Measurements from ENCODE around the gene UBA52.

The UBA52 gene

GRCh38 chr19:18608805-18609716 is 37.4 kb downstream of the UBA52 start:
- DNase-seq: no peak

GRCh38 chr19:18609717-18610051 is 38.0 kb downstream of the UBA52 start:
- no peak for DNase-seq

DNA sequence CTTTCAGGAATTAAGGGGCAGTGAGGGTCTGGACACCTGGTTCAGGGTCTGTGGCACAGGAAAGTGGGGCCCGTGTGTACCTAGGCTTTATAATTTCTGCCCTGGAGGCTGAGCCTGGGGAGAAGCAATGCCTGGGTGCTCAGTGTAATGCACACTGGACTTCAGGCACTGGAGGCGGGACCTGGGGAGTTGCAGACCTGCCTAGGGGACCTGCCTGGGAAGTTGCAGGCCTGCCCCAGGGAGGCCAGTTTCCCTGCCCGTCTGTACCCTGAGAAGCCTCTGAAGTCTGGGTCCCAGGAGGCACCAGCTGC is 38.5 kb downstream of the UBA52 start:
- no peak for DNase-seq

DNA sequence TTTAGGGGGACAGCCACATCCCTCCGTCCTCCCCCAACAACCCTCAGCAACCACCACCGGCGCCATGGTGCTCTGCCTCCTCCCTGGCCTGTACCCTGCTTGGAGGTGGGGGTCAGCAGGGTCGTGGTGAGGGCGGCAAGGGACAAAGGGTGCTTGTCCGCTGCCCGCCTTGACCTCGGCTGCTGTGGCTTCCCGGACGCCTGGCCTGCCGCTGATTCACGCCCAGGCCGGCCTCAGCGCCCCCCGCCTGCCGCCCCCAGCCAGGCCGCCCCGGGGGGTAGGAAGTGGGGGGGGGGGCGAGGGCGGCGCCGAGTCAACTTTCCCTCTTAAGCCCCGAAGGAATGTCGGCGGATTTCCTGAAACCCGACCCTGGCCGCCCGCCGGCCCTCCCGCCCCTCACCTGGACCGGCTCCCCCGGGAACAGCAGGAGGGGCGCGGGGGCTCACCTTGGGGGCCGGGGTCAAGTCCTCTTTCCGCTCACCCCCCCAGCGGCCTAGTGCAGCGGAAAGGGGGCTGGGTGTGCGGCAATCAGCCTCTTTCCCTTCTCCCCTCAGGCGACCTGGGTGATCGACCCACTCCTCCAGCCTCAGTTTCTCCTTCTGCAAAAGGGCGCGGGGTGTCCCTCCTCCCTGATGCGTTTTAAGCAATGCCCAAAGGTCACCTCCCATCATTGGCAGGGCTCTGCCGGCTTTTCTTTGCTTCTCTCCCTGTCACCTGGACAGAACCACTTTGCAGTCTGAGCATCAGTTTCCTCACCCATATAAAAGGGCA is 39.1 kb downstream of the UBA52 start:
- no peak for DNase-seq

- DNase-seq: peak; percentile 23
These were observed 39.8 kb downstream of the UBA52 start for GRCh38 chr19:18611327-18612050.

DNA sequence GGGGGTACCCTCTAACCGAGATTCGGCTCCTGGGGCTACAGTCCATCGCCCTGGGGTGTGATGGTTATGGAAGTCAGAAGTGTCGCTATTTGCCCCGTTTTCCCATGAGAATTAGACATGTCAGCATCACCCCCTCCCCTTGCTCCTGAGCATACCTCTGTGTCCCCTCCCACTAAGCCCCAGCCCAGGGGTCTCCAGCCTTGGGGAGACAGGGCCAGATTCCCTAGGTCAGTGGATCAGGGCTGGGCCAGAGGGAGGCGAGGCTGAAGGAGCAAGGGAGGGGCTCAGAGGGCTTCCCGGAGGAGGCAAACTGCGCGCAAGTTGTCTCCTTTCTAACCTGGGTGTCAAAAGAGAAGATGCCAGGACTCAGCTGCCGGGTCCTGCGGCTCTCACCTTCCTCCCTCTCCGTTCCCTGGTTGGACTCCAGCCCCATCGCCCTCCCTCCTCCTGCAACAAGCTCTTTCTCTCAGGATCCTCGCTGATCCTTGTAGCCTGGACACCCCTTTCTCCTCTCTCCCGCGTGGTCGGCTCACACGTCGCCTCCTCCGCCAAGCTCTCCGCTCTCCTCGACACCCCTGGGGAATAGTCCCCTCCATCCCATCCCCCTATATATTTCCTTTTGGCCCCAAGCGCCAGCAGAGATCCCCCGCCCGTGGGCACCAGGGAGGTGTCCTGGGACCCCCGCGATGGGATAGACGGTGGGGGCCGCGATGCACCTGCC is 40.6 kb downstream of the UBA52 start:
- DNase-seq: no peak

GRCh38 chr19:18612772-18613588 is 41.3 kb downstream of the UBA52 start, which contains the start of gene TMEM59L:
Gene TMEM59L (plus strand): TSS chr19:18612870. CDS start chr19:18612959, 89 bp downstream.
- peak; percentile 63 for DNase-seq

DNA sequence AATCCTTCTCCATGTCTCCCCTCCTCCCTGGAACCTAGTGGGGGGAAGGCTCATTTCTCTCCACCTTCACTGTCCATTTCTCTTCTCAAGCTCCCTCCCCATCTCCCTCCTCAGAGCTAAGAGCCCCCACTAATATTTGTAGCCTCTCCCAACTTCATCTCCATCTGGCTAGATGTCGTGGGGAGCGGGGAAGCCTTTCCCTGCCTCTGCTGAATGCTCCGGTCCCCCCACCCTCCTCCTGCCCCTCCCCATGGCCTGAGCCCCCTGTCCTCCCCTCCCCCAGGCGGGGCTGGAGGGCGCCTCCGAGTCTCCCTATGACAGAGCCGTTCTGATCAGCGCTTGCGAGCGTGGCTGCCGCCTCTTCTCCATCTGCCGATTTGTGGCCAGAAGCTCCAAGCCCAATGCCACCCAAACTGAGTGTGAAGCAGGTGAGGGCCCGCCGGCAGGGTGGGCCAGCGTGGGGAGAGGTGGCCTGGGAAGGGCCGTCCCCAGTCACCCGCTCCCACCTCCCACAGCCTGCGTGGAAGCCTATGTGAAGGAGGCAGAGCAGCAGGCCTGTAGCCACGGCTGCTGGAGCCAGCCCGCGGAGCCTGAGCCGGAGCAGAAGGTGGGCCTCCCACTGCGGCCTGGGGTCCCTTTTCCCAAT is 42.1 kb downstream of the UBA52 start:
- DNase-seq: no peak

- DNase-seq: no peak
These were observed 44.4 kb downstream of the UBA52 start for GRCh38 chr19:18616023-18616422.

DNA sequence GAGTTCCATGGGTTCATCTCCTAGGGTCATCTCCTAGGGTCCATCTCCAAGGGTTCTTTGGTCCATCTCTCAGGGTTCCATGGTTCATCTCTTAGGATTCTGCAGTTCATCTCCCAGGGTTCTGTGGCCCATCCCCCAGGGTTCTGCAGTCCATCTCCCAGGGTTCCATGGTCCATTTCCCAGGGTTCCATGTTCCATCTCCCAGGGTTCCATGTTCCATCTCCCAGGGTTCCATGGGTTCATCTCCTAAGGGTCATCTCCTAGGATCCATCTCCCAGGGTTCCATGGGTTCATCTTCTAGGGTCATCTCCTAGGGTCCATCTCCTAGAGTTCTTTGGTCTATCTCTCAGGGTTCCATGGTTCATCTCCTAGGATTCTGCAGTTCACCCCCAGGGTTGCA is 45.9 kb downstream of the UBA52 start:
- no peak for DNase-seq

DNA sequence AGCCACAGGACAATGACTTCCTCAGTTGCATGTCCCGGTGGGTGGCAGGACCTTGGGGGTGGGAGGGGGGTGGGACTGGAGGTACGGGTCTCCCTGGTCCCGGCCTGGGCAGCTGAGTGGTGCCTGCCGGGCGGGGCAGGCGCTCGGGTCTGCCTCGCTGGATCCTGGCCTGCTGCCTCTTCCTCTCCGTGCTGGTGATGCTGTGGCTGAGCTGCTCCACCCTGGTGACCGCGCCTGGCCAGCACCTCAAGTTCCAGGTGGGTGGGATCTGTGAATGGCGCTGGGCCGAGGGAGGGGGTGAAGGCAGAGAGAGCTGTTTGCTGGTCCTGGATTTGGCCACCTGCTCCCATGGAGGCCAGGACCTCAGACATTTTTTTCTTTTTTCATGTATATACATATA is 46.6 kb downstream of the UBA52 start:
- no peak for DNase-seq

- DNase-seq: no peak
These were observed 48.7 kb downstream of the UBA52 start for GRCh38 chr19:18620311-18620710.

DNA sequence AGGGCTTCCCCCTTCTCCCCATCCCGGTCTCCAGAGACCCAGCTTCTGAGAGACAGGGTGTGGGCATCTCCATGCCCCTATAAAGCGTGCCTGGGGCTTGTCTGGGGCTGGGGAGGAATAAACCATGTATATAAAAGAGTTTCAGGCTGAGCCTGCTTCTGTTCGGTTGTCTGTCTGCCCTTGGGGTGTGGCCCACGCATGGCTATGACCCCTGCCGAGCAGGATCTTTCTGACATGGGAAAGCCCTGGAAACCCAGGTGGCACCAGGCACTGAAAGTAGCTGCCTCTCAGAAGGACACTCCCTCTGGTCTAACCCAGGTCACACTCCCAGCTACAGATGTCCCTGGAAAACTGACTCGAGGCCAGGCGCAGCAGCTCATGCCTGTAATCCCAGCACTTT is 49.2 kb downstream of the UBA52 start:
- no peak for DNase-seq

GRCh38 chr19:18626906-18627305 is 55.2 kb downstream of the UBA52 start:
- DNase-seq: no peak

All from CD4-positive, alpha-beta T cell treated with Interleukin-21 for 1 hour (primary cell).